ENCODE results near the gene KCNRG. TPM values are rescaled to one million over a fixed set of nuclear protein-coding genes. Genes with fewer than 3 reads are reported as not detected.

Gene KCNRG
- total and polyA plus RNA-seq, 2 experiments from 2014 or later, result 0.60 TPM; not detected in 1

DNA sequence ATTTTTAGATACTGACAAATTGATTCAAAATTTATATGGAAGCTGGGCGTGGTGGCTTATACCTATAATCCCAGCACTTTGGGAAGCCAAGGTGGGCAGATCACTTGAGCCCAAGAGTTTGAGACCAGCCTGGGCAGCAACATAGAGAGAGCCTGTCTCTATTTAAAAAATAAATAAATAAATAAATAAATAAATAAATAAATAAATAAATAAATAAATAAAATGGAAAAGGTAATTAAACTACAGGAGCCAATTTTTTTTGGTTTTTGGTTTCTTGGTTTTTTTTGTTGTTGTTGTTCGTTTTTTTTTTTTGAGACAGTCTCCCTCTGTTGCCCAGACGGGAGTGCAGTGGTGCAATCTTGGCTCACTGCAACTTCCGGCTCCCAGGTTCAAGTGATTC, 47.8 kb upstream of the KCNRG start:
- no peak overlapping the region for H3K4me3 Mint-ChIP-seq
- no peaks in the 10 kb centered on the region for H3K27me3 ChIP-seq (ENCODE audit: insufficient read depth)

DNA sequence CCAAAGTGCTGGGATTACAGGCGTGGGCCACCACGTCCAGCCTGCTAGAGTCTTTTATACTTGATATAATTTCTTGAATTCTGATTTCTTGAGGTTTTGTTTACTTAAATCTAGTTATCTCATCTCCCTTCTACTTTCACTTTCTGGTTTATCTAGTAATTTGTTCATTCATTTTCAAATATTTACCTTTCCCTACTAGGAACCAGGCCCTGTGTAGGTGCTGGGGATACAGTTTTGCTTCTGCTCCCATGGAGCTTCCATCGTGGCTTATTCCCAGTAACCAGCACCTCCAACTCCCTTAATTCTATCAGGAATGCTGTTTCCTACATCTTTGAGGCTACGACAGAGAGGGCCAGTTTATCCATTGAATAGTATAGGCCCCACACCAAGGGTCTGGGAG, 42.5 kb upstream of the KCNRG start:
- Histone ChIP-seq H3K4me3 (no peak overlapping the region), H4K20me1 (replicated peaks; ENCODE audit: insufficient read depth) (no peaks in the 10 kb centered on the region), H3K4me1 (ENCODE audit: insufficient read depth) (no peaks in the 10 kb centered on the region), H3K79me2 (replicated peaks; ENCODE audit: insufficient read depth) (no peaks in the 10 kb centered on the region), H3K9me2 (ENCODE audit: insufficient read depth) (no peaks in the 10 kb centered on the region), H3K27ac (ENCODE audit: low read depth) (no peak overlapping the region), H3K4me2 (no peak overlapping the region), H2AFZ (no peak overlapping the region; the same call in 1 of the 2 replicates), H3K27me3 (ENCODE audit: insufficient read depth) (no peaks in the 10 kb centered on the region), H3F3A (replicated peaks; ENCODE audit: low read depth) (no peaks in the 10 kb centered on the region), H3K36me3 (ENCODE audit: insufficient read depth) (no peaks in the 10 kb centered on the region)
- no peaks in the 10 kb centered on the region for H3K36me3 Mint-ChIP-seq (ENCODE audit: low read depth)
- no peaks in the 10 kb centered on the region for H3K9me3 Mint-ChIP-seq
- no peak overlapping the region for H3K4me3 Mint-ChIP-seq
- no peaks in the 10 kb centered on the region for H3K4me1 Mint-ChIP-seq
- no peaks in the 10 kb centered on the region for H3K27me3 Mint-ChIP-seq (ENCODE audit: insufficient read depth, low read depth, poor library complexity)
- no peak for DNase-seq (ENCODE audit: low spot score)
- no peak for ATAC-seq
- no peak overlapping the region for H3K27ac Mint-ChIP-seq
- TF ChIP-seq CREB1 (CRISPR knock-in tag; IDR thresholded peaks at IDR 0.05; ENCODE audit: low read depth), result no peak
- no peak for TF ChIP-seq EZH2phosphoT487 (IDR thresholded peaks at IDR 0.05; ENCODE audit: unreplicated experiment)
- TF ChIP-seq, protein P1, sequence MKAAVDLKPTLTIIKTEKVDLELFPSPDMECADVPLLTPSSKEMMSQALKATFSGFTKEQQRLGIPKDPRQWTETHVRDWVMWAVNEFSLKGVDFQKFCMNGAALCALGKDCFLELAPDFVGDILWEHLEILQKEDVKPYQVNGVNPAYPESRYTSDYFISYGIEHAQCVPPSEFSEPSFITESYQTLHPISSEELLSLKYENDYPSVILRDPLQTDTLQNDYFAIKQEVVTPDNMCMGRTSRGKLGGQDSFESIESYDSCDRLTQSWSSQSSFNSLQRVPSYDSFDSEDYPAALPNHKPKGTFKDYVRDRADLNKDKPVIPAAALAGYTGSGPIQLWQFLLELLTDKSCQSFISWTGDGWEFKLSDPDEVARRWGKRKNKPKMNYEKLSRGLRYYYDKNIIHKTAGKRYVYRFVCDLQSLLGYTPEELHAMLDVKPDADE (IDR thresholded peaks at IDR 0.05), result no peak
- no peak for TF ChIP-seq STAT1 (IDR thresholded peaks at IDR 0.05; ENCODE audit: unreplicated experiment)
- TF ChIP-seq POLR2AphosphoS5 (IDR thresholded peaks at IDR 0.05; ENCODE audit: low read depth), result no peak
- TF ChIP-seq, protein P2, sequence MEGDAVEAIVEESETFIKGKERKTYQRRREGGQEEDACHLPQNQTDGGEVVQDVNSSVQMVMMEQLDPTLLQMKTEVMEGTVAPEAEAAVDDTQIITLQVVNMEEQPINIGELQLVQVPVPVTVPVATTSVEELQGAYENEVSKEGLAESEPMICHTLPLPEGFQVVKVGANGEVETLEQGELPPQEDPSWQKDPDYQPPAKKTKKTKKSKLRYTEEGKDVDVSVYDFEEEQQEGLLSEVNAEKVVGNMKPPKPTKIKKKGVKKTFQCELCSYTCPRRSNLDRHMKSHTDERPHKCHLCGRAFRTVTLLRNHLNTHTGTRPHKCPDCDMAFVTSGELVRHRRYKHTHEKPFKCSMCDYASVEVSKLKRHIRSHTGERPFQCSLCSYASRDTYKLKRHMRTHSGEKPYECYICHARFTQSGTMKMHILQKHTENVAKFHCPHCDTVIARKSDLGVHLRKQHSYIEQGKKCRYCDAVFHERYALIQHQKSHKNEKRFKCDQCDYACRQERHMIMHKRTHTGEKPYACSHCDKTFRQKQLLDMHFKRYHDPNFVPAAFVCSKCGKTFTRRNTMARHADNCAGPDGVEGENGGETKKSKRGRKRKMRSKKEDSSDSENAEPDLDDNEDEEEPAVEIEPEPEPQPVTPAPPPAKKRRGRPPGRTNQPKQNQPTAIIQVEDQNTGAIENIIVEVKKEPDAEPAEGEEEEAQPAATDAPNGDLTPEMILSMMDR (conservative IDR thresholded peaks at IDR 0.05; ENCODE audit: low read depth in 2 of 2), result no peak

More for the DNA sequence above, 47.8 kb upstream of the KCNRG start:
- Histone ChIP-seq H2AFZ (no peak overlapping the region), H3K36me3 (ENCODE audit: insufficient read depth) (no peaks in the 10 kb centered on the region), H3K27ac (ENCODE audit: low read depth) (no peak overlapping the region), H4K20me1 (replicated peaks; ENCODE audit: insufficient read depth) (no peaks in the 10 kb centered on the region), H3K79me2 (replicated peaks; ENCODE audit: insufficient read depth) (no peaks in the 10 kb centered on the region), H3F3A (replicated peaks; ENCODE audit: low read depth) (no peaks in the 10 kb centered on the region), H3K9me2 (ENCODE audit: insufficient read depth) (no peaks in the 10 kb centered on the region), H3K4me3 (no peak overlapping the region), H3K4me2 (no peak overlapping the region), H3K4me1 (ENCODE audit: insufficient read depth) (no peaks in the 10 kb centered on the region)
- H3K27me3 Mint-ChIP-seq (ENCODE audit: insufficient read depth, low read depth, poor library complexity), result no peaks in the 10 kb centered on the region
- ATAC-seq, result no peak
- H3K9me3 Mint-ChIP-seq, result peaks cover 8% of the 10 kb centered on the region; the same call in 1 of the 3 replicates
- no peaks in the 10 kb centered on the region for H3K4me1 Mint-ChIP-seq
- no peaks in the 10 kb centered on the region for H3K36me3 Mint-ChIP-seq (ENCODE audit: low read depth)
- H3K27ac Mint-ChIP-seq, result no peak overlapping the region
- DNase-seq (ENCODE audit: low spot score), result no peak
- no peak for TF ChIP-seq STAT1 (IDR thresholded peaks at IDR 0.05; ENCODE audit: unreplicated experiment)
- TF ChIP-seq, protein P2 (conservative IDR thresholded peaks at IDR 0.05; ENCODE audit: low read depth in 2 of 2), result no peak
- no peak for TF ChIP-seq CREB1 (CRISPR knock-in tag; IDR thresholded peaks at IDR 0.05; ENCODE audit: low read depth)
- no peak for TF ChIP-seq ZNF114 (CRISPR knock-in tag; IDR thresholded peaks at IDR 0.05)
- TF ChIP-seq NANOG (IDR thresholded peaks at IDR 0.05; ENCODE audit: borderline replicate concordance), result no peak
- no peak for TF ChIP-seq EZH2phosphoT487 (IDR thresholded peaks at IDR 0.05; ENCODE audit: unreplicated experiment)
- TF ChIP-seq, protein P1 (IDR thresholded peaks at IDR 0.05), result no peak
